Esophagus muscularis mucosa (tissue), 4 donors: ENCODE measurements around the gene PPIP5K1.

Experiments used
- EP300 ChIP-seq: sonication (generic); formaldehyde crosslinking; IDR thresholded peaks from one replicate; pipeline ENCODE4 v1.6.1; 2017; ENCODE audit warnings: antibody characterized with exemption
- POLR2A ChIP-seq: fragments of 450-650 bp; IDR thresholded peaks from one replicate; pipeline ENCODE4 v1.6.1; 2017; ENCODE audit warnings: antibody characterized with exemption, moderate library complexity, mild to moderate bottlenecking, low read depth
- POLR2AphosphoS5 ChIP-seq, 2 donors: sonication (generic); formaldehyde crosslinking; IDR thresholded peaks; one replicate each; pipeline ENCODE4 v1.6.1; 2017; ENCODE audit warnings: antibody characterized with exemption in 2 of 2
- TF ChIP-seq, protein P1 (sequence below), 3 experiments: fragments of 200-600 bp in 2 of 3; fragments of 450-650 bp in 1 of 3; sonication (generic) in 2 of 3; IDR thresholded peaks; one replicate each; pipeline ENCODE4 v1.5.1; 2017 to 2019; ENCODE audit warnings: antibody characterized with exemption in 3 of 3, mild to moderate bottlenecking in 2 of 3, moderate library complexity in 1 of 3

- TF ChIP-seq, protein P1, sequence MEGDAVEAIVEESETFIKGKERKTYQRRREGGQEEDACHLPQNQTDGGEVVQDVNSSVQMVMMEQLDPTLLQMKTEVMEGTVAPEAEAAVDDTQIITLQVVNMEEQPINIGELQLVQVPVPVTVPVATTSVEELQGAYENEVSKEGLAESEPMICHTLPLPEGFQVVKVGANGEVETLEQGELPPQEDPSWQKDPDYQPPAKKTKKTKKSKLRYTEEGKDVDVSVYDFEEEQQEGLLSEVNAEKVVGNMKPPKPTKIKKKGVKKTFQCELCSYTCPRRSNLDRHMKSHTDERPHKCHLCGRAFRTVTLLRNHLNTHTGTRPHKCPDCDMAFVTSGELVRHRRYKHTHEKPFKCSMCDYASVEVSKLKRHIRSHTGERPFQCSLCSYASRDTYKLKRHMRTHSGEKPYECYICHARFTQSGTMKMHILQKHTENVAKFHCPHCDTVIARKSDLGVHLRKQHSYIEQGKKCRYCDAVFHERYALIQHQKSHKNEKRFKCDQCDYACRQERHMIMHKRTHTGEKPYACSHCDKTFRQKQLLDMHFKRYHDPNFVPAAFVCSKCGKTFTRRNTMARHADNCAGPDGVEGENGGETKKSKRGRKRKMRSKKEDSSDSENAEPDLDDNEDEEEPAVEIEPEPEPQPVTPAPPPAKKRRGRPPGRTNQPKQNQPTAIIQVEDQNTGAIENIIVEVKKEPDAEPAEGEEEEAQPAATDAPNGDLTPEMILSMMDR (IDR thresholded peaks at IDR 0.05): no peak
- TF ChIP-seq POLR2A (no peak), POLR2AphosphoS5 (IDR thresholded peaks at IDR 0.05) (no peak), EP300 (no peak)
Observed at GRCh38 chr15:43528542-43529007, 61.4 kb downstream of the PPIP5K1 start.
